ENCODE data around the gene MYZAP. TPM values are rescaled to one million over a fixed set of nuclear protein-coding genes. Genes with fewer than 3 reads are reported as not detected.

Gene MYZAP
- total and polyA plus RNA-seq, 9 of the 15 experiments (the other 6 are each of a cell fraction or from before 2014, with no cell fraction given) = 0.03 TPM; not detected in 8

- TF ChIP-seq ZFP1 (CRISPR knock-in tag; IDR thresholded peaks at IDR 0.05) = no peak
These were observed 101.0 kb downstream of the MYZAP start (continued) for GRCh38 chr15:57692709-57693108.

- 0% methylated on average over 1 of the region's 1 CpG for WGBS (ENCODE audit: insufficient coverage, low coverage, missing lambda C conversion rate)
- ATAC-seq = no peak
- in situ Hi-C loops (cut with MboI) (no loop called here), intact Hi-C loops (cut with micrococcal nuclease) (no loop called here)
- CTCF ChIA-PET (ENCODE audit: low intra/inter-chr PET ratio) = no interaction called here
- POLR2A ChIA-PET = no interaction called here
- no peak for DNase-seq (ENCODE audit: extremely low read depth in 1 of 4, low spot score in 3 of 4)
- no peak overlapping the region for H2AFZ ChIP-seq (ENCODE audit: low read depth, low read length)
- peaks cover 8 to 14% of the 10 kb centered on the region in 2 experiments for H3K27me3 ChIP-seq (ENCODE audit: control insufficient read depth in 2 of 2, insufficient read depth in 2 of 2, low read length in 2 of 2)
- H3K36me3 ChIP-seq (ENCODE audit: control insufficient read depth, insufficient read depth, low read length) = no peaks in the 10 kb centered on the region
- no peaks in the 10 kb centered on the region for H3K79me2 ChIP-seq (ENCODE audit: control insufficient read depth, insufficient read depth, low read length)
- no peak overlapping the region for H3K4me2 ChIP-seq (ENCODE audit: insufficient read depth, low read length)
- H3K9me1 ChIP-seq (ENCODE audit: control insufficient read depth, insufficient read depth, low read length) = no peaks in the 10 kb centered on the region
- TF ChIP-seq PRMT5 (CRISPR knock-in tag; IDR thresholded peaks at IDR 0.05) (no peak), HNRNPLL (IDR thresholded peaks at IDR 0.05; ENCODE audit: low read depth, low read length, poor library complexity, severe bottlenecking) (no peak), NUFIP1 (IDR thresholded peaks at IDR 0.05; ENCODE audit: partially characterized antibody) (no peak), BACH1 (tag; IDR thresholded peaks at IDR 0.05) (no peak), RFX5 (IDR thresholded peaks at IDR 0.05; ENCODE audit: low read depth, low read length) (no peak), ETS1 (conservative IDR thresholded peaks at IDR 0.05; ENCODE audit: control insufficient read depth, low read depth, low read length) (no peak), ZC3H8 (IDR thresholded peaks at IDR 0.05) (no peak), ARID3B (CRISPR knock-in tag; IDR thresholded peaks at IDR 0.05; ENCODE audit: borderline replicate concordance) (no peak), U2AF2 (optimal IDR thresholded peaks at IDR 0.05; ENCODE audit: low read depth, low read length) (no peak), CBFA2T2 (conservative IDR thresholded peaks at IDR 0.05) (no peak), HNRNPL (IDR thresholded peaks at IDR 0.05; ENCODE audit: low read depth, low read length) (no peak), FOXJ3 (CRISPR knock-in tag; IDR thresholded peaks at IDR 0.05) (no peak)
- no peak overlapping the region for H3K27ac ChIP-seq (ENCODE audit: extremely low read depth, low read depth, low read length)
- H3K4me3 ChIP-seq = no peak overlapping the region
- no peak for FAIRE-seq
- H4K20me1 ChIP-seq (replicated peaks; ENCODE audit: control insufficient read depth, insufficient read depth, low read length) = no peaks in the 10 kb centered on the region
- H3K9me3 ChIP-seq (replicated peaks; ENCODE audit: control insufficient read depth, insufficient read depth, low read depth, low read length) = no peaks in the 10 kb centered on the region
- no peaks in the 10 kb centered on the region for H3K4me1 ChIP-seq (replicated peaks in 1 of 2; ENCODE audit: control insufficient read depth in 2 of 2, insufficient read depth in 2 of 2, low read length in 2 of 2)
- BruUV-seq (replicated peaks) = no TSS peak
- no peak overlapping the region for H3K9ac ChIP-seq (ENCODE audit: insufficient read depth in 1 of 2, low read depth in 2 of 2, low read length in 2 of 2)
These were observed 102.6 kb downstream of the MYZAP start for GRCh38 chr15:57694279-57694678.
